DMS 273 (cell line): Measurements from ENCODE around the gene SSC5D.
A peak's percentile ranks its signal among the peaks of the same experiment; 100 is the strongest.
"Not testable (repeated sequence)": the region's sequence is repeated elsewhere in the genome, so short reads cannot be mapped to it uniquely, and the experiment has no call there.

ENCODE experiments used
- DNase-seq: peaks from one replicate; lab custom pipeline; 2025; ENCODE audit not compliant: unreplicated experiment; lab: John Stamatoyannopoulos, UW

Gene SSC5D

DNA sequence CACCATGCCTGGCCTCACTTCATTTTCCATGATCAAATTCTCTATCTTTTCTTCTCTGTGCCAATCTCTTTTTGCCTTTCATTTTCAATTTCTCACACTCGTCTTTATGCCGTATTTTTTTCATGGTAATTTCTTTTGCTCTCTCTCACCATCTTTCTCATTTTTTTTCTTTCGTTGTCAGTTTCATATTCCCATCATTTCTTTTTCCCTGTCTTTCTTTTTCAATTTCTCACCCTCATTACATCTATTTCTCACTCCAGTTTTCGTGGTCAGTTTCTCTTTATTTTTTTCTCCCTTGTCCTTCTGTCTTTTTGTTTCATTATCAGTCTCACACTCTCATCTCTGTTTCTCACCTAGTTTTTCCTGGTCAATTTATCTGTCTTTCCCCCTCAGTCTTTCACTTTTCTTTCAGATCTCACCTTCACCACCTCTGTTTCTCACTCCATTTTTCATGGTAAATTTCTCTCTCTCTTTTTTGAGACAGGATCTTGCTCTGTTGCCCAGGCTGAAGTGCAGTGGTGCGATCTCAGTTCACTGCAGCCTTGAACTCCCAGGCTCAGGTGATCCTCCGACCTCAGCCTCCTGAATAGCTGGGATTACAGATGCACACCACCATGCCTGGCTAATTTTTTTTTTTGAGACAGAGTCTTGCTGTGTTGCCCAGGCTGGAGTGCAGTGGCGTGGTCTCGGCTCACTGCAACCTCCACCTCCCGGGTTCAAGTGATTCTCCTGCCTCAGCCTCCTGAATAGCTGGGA is 14.1 kb downstream of the SSC5D start:
- no peak for DNase-seq

DNA sequence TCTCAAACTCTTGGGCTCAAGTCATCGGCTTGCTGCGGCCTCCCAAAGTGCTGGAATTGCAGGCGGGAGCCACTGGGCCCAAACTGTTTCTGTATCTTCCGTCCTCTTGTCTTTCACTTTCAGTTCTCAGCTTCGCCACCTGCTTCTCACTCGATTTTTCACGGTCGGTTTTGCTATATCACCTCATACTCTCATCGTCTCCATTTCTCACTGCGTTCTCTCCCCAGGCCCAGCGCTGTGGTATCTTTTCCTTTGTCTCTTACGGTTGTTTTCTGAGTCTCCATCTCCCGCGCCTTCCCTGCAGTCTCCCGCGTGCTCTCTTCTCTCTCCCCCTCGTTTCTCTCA is 14.9 kb downstream of the SSC5D start:
- no peak for DNase-seq

DNA sequence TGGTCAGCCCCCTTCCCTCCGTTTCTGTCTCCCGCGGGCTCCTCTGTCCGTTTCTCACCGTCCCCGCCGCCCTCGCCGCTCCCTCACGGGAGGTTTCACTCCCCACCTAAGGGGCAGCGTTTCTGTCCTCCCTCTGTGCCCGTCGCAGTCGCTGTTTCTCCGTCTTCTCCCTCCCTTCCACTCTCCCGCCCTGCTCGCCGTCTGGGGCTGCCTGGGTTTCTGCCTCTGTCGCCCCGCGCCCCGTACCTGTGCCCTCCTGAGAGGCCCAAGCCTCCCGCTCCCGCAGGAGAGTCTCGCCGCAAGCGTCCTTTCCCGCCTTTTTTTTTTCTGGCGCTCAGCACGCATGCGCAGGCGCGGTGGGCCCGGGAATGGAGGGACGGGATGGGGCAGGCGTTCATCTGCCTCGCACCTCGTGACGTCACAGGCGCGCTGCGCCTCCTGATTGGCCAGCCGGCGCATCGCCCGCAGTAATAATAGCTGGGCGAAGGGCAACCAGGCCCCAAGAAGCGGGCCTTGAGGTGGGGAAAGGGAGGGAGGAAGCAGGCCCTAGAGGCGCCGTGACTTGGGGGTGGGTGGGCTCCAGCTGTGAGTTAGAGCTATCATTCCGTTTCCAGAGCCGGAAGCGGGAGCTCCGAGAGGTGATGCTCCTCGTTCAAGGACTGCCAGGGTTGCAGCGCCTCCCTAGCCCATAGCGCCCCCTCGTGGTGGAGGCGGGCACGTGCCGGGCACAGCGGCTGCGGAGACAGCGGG is 15.4 kb downstream of the SSC5D start:
- DNase-seq, result peak; percentile 98

- no peak for DNase-seq
Observed at GRCh38 chr19:55504252-55504603, 16.0 kb downstream of the SSC5D start.

- no peak for DNase-seq
Observed at GRCh38 chr19:55504981-55505380, 16.7 kb downstream of the SSC5D start.

DNA sequence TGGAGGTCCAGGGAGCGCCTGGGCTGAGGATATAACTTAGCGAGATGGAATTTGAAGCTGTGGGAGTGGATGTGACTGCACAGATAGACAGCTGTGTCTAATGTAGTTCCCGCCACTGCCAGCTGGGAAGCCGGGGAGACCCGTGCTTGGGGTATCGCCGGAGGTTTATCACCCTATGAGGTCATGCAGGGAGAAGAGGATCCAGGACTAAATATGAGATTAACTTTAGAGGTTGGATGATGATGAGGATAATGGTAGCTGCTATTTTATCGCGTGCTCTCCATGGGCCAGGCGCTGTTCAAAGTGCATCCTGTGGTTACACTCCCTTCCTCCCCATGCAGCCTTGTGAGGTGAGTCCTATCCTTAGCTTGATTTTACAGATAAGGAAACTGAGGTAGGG is 19.9 kb downstream of the SSC5D start:
- no peak for DNase-seq

DNA sequence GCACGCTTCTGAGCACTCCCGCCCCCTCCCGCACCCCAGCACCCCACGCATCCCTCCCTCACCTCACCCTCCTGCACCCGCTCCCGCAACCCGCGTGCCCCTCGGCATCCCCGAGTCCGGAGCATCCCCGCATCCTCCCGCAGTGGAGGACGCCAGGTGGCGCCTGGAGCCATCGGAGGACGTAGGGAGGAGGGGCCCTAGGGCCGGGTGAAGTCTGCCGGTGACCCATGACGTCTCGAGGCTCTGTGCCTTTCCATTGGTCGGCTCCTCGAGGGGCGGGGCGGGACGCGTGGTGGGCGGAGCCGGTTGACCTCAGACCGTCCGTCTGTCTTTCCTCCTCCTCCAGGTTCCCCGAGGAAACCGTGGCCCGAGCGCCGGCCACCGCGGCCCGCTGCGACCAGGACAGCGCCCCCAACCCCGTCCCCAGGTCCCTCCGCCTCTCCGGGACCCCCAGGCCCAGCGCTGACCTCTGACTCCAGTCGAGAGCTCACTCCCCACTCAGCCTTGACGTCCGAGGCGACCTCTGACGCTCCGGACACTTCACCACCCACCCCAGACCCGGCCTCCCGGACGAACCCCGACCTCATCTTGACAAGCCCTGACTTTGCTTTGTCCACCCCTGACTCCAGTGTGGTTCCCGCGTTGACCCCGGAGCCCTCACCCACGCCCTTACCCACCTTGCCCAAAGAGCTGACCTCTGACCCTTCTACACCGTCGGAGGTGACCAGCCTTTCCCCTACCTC is 28.8 kb downstream of the SSC5D start:
- DNase-seq, result peak; percentile 95

GRCh38 chr19:55519451-55520311 is 31.4 kb downstream of the SSC5D start:
- DNase-seq, result peak; percentile 40

GRCh38 chr19:55520691-55521292 is 32.6 kb downstream of the SSC5D start:
- no peak for DNase-seq

GRCh38 chr19:55525289-55526101 is 37.3 kb downstream of the SSC5D start:
- DNase-seq, result no peak

- peak; percentile 95 for DNase-seq
Observed at GRCh38 chr19:55526216-55527196, 38.3 kb downstream of the SSC5D start.

DNA sequence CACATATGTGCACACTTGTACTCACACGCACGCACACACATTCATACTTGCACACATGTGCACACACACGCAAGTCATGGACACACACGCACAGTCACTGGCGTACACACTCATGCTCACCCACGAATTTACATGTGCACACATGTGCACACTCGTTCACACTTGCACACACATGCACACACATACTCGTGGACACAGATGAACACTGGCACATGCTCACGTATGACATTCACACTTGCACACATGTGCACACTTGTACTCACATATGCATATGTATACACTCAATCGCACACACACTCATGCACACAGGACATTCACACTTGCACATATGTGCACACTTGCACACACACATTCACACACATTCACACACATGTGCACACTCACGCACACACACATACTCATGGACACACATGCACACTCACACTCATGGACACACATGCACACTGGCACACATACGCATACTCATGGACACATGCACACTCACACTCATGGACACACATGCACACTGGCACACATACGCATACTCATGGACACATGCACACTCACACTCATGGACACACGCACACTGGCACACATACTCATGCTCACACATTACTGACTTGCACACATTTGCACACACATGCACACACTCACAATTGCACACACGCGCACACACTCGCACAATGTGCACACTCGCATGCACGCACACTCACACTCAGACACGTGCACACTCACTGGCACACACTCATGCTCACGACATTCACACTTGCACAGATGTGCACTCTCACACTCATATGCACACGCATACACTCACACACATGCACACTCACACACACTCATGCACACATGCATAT is 39.2 kb downstream of the SSC5D start:
- no peak for DNase-seq

- peak; percentile 97 for DNase-seq
Observed at GRCh38 chr19:55528030-55528803, 40.0 kb downstream of the SSC5D start.

- DNase-seq, result no peak
Observed at GRCh38 chr19:55529636-55530234, 41.5 kb downstream of the SSC5D start.

DNA sequence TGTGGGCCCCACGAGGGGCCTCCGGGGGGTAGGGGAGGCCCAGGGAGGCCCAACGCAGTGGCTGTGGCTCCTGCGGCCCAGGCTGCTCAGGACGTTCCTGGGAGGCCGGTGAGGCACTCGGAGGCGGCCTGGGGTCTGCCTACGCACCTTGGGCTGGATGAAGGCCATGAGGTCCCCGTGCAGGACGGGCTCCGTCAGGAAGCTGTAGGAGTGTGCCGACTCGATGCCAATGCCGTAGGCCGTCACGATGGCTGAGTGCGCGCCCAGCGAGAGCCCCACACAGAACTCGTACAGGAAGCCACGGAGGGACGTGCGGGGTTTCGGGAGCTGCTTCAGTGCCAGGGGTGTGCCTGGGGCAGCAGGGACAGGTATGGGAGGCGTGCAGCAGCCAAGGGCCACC is 42.8 kb downstream of the SSC5D start:
- no peak for DNase-seq

DNA sequence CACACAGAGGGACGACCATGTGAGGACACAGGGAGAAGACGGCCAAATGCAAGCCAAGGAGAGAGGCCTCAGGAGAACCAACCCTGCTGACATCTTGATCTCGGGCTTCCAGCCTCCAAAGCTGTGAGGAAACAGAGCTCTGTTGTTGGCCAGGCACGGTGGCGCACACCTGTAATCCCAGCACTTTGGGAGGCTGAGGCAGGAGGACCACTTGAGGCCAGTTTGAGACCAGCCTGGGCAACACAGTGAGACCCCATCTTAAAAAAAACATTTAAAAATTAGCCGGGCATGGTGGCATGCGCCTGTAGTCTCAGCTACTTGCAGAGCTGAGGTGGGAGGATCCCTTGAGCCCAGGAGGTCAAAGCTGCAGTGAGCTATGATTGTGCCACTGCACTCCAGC is 46.0 kb downstream of the SSC5D start:
- DNase-seq, result not testable (repeated sequence)
